ENCODE measurements around the gene TLR1.
"Not testable (repeated sequence)": the region's sequence is repeated elsewhere in the genome, so short reads cannot be mapped to it uniquely, and the experiment has no call there.

Gene TLR1

GRCh38 chr4:38787693-38788092 is 16.9 kb downstream of the TLR1 start:
- H3K27me3 ChIP-seq (ENCODE audit: control insufficient read depth in 1 of 2, insufficient read depth in 2 of 2, low read length in 2 of 2): no peaks in the 10 kb centered on the region
- no peaks in the 10 kb centered on the region for H3K4me1 ChIP-seq (ENCODE audit: control insufficient read depth, insufficient read depth, low read length)
- H3K4me3 ChIP-seq (ENCODE audit: low read length in 2 of 2): no peak overlapping the region
- H3K36me3 ChIP-seq (ENCODE audit: control insufficient read depth in 2 of 2, insufficient read depth in 2 of 2, low read length in 2 of 2): no peaks in the 10 kb centered on the region
- H3K27ac ChIP-seq (ENCODE audit: low read length): no peak overlapping the region
- H3K9ac ChIP-seq (ENCODE audit: low read length in 2 of 2): no peak overlapping the region
- peaks cover 0 to 3% of the 10 kb centered on the region in 2 donors for H3K9me3 ChIP-seq (ENCODE audit: control insufficient read depth in 2 of 2, low read length in 2 of 2)

GRCh38 chr4:38785901-38786402 is 18.6 kb downstream of the TLR1 start:
- H3K27me3 ChIP-seq (ENCODE audit: control insufficient read depth in 1 of 2, insufficient read depth in 2 of 2, low read length in 2 of 2): no peaks in the 10 kb centered on the region
- peaks cover 0 to 3% of the 10 kb centered on the region in 2 donors for H3K9me3 ChIP-seq (ENCODE audit: control insufficient read depth in 2 of 2, low read length in 2 of 2)
- no peaks in the 10 kb centered on the region for H3K36me3 ChIP-seq (ENCODE audit: control insufficient read depth in 2 of 2, insufficient read depth in 2 of 2, low read length in 2 of 2)
- H3K9ac ChIP-seq (ENCODE audit: low read length in 2 of 2): no peak overlapping the region
- H3K27ac ChIP-seq (ENCODE audit: low read length): no peak overlapping the region
- no peaks in the 10 kb centered on the region for H3K4me1 ChIP-seq (ENCODE audit: control insufficient read depth, insufficient read depth, low read length)
- H3K4me3 ChIP-seq (ENCODE audit: low read length in 2 of 2): no peak overlapping the region

GRCh38 chr4:38785041-38785790 is 19.4 kb downstream of the TLR1 start:
- no peak overlapping the region for H3K27ac ChIP-seq (ENCODE audit: low read length)

GRCh38 chr4:38784141-38784540 is 20.4 kb downstream of the TLR1 start:
- no peaks in the 10 kb centered on the region for H3K9me3 ChIP-seq (ENCODE audit: control insufficient read depth in 2 of 2, low read length in 2 of 2)
- no peaks in the 10 kb centered on the region for H3K27me3 ChIP-seq (ENCODE audit: control insufficient read depth in 1 of 2, insufficient read depth in 2 of 2, low read length in 2 of 2)
- H3K9ac ChIP-seq (ENCODE audit: low read length in 2 of 2): no peak overlapping the region
- no peak overlapping the region for H3K4me3 ChIP-seq (ENCODE audit: low read length in 2 of 2)
- no peaks in the 10 kb centered on the region for H3K4me1 ChIP-seq (ENCODE audit: control insufficient read depth, insufficient read depth, low read length)
- no peaks in the 10 kb centered on the region for H3K36me3 ChIP-seq (ENCODE audit: control insufficient read depth in 2 of 2, insufficient read depth in 2 of 2, low read length in 2 of 2)
- H3K27ac ChIP-seq (ENCODE audit: low read length): no peak overlapping the region

More at GRCh38 chr4:38785041-38785790, 19.4 kb downstream of the TLR1 start:
- Histone ChIP-seq H3K4me3 (ENCODE audit: low read length in 2 of 2) (no peak overlapping the region), H3K9ac (ENCODE audit: low read length in 2 of 2) (no peak overlapping the region), H3K27me3 (ENCODE audit: control insufficient read depth in 1 of 2, insufficient read depth in 2 of 2, low read length in 2 of 2) (no peaks in the 10 kb centered on the region), H3K36me3 (ENCODE audit: control insufficient read depth in 2 of 2, insufficient read depth in 2 of 2, low read length in 2 of 2) (no peaks in the 10 kb centered on the region), H3K9me3 (ENCODE audit: control insufficient read depth in 2 of 2, low read length in 2 of 2) (peaks cover 0 to 3% of the 10 kb centered on the region in 2 donors), H3K4me1 (ENCODE audit: control insufficient read depth, insufficient read depth, low read length) (no peaks in the 10 kb centered on the region)

- H3K9me3 ChIP-seq (ENCODE audit: control insufficient read depth in 2 of 2, low read length in 2 of 2): no peaks in the 10 kb centered on the region
- no peaks in the 10 kb centered on the region for H3K4me1 ChIP-seq (ENCODE audit: control insufficient read depth, insufficient read depth, low read length)
- no peaks in the 10 kb centered on the region for H3K27me3 ChIP-seq (ENCODE audit: control insufficient read depth in 1 of 2, insufficient read depth in 2 of 2, low read length in 2 of 2)
- no peak overlapping the region for H3K4me3 ChIP-seq (ENCODE audit: low read length in 2 of 2)
- no peak overlapping the region for H3K27ac ChIP-seq (ENCODE audit: low read length)
- no peaks in the 10 kb centered on the region for H3K36me3 ChIP-seq (ENCODE audit: control insufficient read depth in 2 of 2, insufficient read depth in 2 of 2, low read length in 2 of 2)
- no peak overlapping the region for H3K9ac ChIP-seq (ENCODE audit: low read length in 2 of 2)
These were observed 21.5 kb downstream of the TLR1 start for GRCh38 chr4:38783109-38783460.

- H3K9me3 ChIP-seq (ENCODE audit: control insufficient read depth in 2 of 2, low read length in 2 of 2): no peaks in the 10 kb centered on the region
- no peak within 1 kb of the TSS for H3K9ac ChIP-seq (ENCODE audit: low read length in 2 of 2)
- H3K4me1 ChIP-seq (ENCODE audit: control insufficient read depth, insufficient read depth, low read length): no peaks in the 10 kb centered on the region
- no peak within 1 kb of the TSS for H3K4me3 ChIP-seq (ENCODE audit: low read length in 2 of 2)
- no peak within 1 kb of the TSS for H3K27ac ChIP-seq (ENCODE audit: low read length)
- no peaks in the 10 kb centered on the region for H3K27me3 ChIP-seq (ENCODE audit: control insufficient read depth in 1 of 2, insufficient read depth in 2 of 2, low read length in 2 of 2)
- H3K36me3 ChIP-seq (ENCODE audit: control insufficient read depth in 2 of 2, insufficient read depth in 2 of 2, low read length in 2 of 2): no peaks in the 10 kb centered on the region
These were observed 22.0 kb downstream of the TLR1 start, which contains the start of gene TLR10 for GRCh38 chr4:38782452-38783108. Gene TLR10 (minus strand): TSS chr4:38782990. CDS start chr4:38775590, 7,400 bp downstream.

GRCh38 chr4:38781854-38782261 is 22.7 kb downstream of the TLR1 start:
- Histone ChIP-seq H3K9ac (ENCODE audit: low read length in 2 of 2) (no peak overlapping the region), H3K36me3 (ENCODE audit: control insufficient read depth in 2 of 2, insufficient read depth in 2 of 2, low read length in 2 of 2) (no peaks in the 10 kb centered on the region), H3K4me3 (ENCODE audit: low read length in 2 of 2) (no peak overlapping the region), H3K4me1 (ENCODE audit: control insufficient read depth, insufficient read depth, low read length) (no peaks in the 10 kb centered on the region), H3K27ac (ENCODE audit: low read length) (no peak overlapping the region), H3K27me3 (ENCODE audit: control insufficient read depth in 1 of 2, insufficient read depth in 2 of 2, low read length in 2 of 2) (no peaks in the 10 kb centered on the region), H3K9me3 (ENCODE audit: control insufficient read depth in 2 of 2, low read length in 2 of 2) (no peaks in the 10 kb centered on the region)

- Histone ChIP-seq H3K36me3 (ENCODE audit: control insufficient read depth in 2 of 2, insufficient read depth in 2 of 2, low read length in 2 of 2) (no peaks in the 10 kb centered on the region), H3K9me3 (ENCODE audit: control insufficient read depth in 2 of 2, low read length in 2 of 2) (no peaks in the 10 kb centered on the region), H3K4me3 (ENCODE audit: low read length in 2 of 2) (no peak overlapping the region), H3K4me1 (ENCODE audit: control insufficient read depth, insufficient read depth, low read length) (no peaks in the 10 kb centered on the region), H3K27me3 (ENCODE audit: control insufficient read depth in 1 of 2, insufficient read depth in 2 of 2, low read length in 2 of 2) (no peaks in the 10 kb centered on the region), H3K27ac (ENCODE audit: low read length) (no peak overlapping the region), H3K9ac (ENCODE audit: low read length in 2 of 2) (no peak overlapping the region)
These were observed 23.6 kb downstream of the TLR1 start for GRCh38 chr4:38780833-38781484.

GRCh38 chr4:38779790-38780189 is 24.8 kb downstream of the TLR1 start:
- no peaks in the 10 kb centered on the region for H3K9me3 ChIP-seq (ENCODE audit: control insufficient read depth in 2 of 2, low read length in 2 of 2)
- H3K27me3 ChIP-seq (ENCODE audit: control insufficient read depth in 1 of 2, insufficient read depth in 2 of 2, low read length in 2 of 2): no peaks in the 10 kb centered on the region
- H3K4me3 ChIP-seq (ENCODE audit: low read length in 2 of 2): no peak overlapping the region
- no peak overlapping the region for H3K27ac ChIP-seq (ENCODE audit: low read length)
- H3K4me1 ChIP-seq (ENCODE audit: control insufficient read depth, insufficient read depth, low read length): no peaks in the 10 kb centered on the region
- H3K9ac ChIP-seq (ENCODE audit: low read length in 2 of 2): no peak overlapping the region
- no peaks in the 10 kb centered on the region for H3K36me3 ChIP-seq (ENCODE audit: control insufficient read depth in 2 of 2, insufficient read depth in 2 of 2, low read length in 2 of 2)

- H3K9ac ChIP-seq (ENCODE audit: low read length in 2 of 2); H3K9me3 ChIP-seq (ENCODE audit: control insufficient read depth in 2 of 2, low read length in 2 of 2); H3K27ac ChIP-seq (ENCODE audit: low read length); H3K4me1 ChIP-seq (ENCODE audit: control insufficient read depth, insufficient read depth, low read length); H3K4me3 ChIP-seq (ENCODE audit: low read length in 2 of 2); H3K36me3 ChIP-seq (ENCODE audit: control insufficient read depth in 2 of 2, insufficient read depth in 2 of 2, low read length in 2 of 2); H3K27me3 ChIP-seq (ENCODE audit: control insufficient read depth in 1 of 2, insufficient read depth in 2 of 2, low read length in 2 of 2): not testable (repeated sequence)
These were observed 26.7 kb downstream of the TLR1 start for GRCh38 chr4:38777925-38778324.
